ENCODE measurements around the gene NRXN2.

Gene NRXN2

DNA sequence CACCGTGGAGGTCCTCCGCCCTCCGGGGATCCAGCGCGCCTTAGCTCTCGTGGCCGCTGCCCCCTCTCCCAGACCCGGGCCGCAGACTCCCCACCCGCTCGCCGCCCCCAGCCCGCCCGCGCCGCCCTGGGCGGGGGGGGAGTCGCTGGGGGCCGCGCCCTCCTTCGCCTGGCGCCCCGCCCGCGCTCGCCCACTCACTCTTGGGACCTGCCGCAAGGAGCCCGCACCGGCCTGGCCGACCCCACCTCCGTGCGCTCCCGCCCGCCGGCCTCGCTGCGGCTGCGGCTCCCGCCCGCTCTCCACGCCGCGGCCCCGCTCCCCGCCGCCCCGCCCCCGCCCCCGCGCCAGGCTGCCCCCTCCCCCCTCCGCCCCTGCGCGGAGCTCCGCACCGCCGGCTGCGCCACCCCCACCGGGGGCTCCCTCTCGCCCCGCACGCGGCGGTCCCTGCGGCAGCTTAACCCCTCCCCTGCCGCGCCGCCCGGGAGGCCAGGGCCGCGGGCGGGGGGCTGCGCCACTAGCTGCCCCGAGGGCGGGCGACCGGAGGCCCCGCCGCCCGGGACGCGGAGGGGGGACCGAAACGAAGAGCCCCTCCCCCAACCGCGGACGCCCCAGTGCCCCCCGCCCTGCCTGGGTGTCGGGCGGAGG, 21.7 kb upstream of the NRXN2 start:
- Histone ChIP-seq H3F3A (ENCODE audit: low read depth) (peaks cover 4% of the 10 kb centered on the region), H3K27me3 (ENCODE audit: insufficient read depth, low read length, poor library complexity, severe bottlenecking) (no peaks in the 10 kb centered on the region), H3K4me1 (ENCODE audit: insufficient read depth, low read length, poor library complexity, severe bottlenecking) (peaks cover 52% of the 10 kb centered on the region), H3K79me2 (ENCODE audit: insufficient read depth, low read length) (peaks cover 34% of the 10 kb centered on the region), H3K9me3 (ENCODE audit: insufficient read depth, low read depth, low read length) (no peaks in the 10 kb centered on the region), H2AFZ (ENCODE audit: low read length) (no peak overlapping the region), H3K9ac (ENCODE audit: low read depth, low read length, poor library complexity, severe bottlenecking) (peak overlapping the region; percentile 99), H3K36me3 (ENCODE audit: insufficient read depth, low read length) (no peaks in the 10 kb centered on the region), H4K20me1 (ENCODE audit: insufficient read depth, low read length, poor library complexity, severe bottlenecking) (peaks cover 10% of the 10 kb centered on the region), H3K4me2 (ENCODE audit: low read depth, low read length, poor library complexity, severe bottlenecking) (peak overlapping the region; percentile 95), H3K4me3 (ENCODE audit: low read length, poor library complexity, severe bottlenecking) (peak overlapping the region; percentile 93), H3K9me2 (replicated peaks; ENCODE audit: low read depth, low read length) (no peaks in the 10 kb centered on the region)
- TF ChIP-seq, protein P1, sequence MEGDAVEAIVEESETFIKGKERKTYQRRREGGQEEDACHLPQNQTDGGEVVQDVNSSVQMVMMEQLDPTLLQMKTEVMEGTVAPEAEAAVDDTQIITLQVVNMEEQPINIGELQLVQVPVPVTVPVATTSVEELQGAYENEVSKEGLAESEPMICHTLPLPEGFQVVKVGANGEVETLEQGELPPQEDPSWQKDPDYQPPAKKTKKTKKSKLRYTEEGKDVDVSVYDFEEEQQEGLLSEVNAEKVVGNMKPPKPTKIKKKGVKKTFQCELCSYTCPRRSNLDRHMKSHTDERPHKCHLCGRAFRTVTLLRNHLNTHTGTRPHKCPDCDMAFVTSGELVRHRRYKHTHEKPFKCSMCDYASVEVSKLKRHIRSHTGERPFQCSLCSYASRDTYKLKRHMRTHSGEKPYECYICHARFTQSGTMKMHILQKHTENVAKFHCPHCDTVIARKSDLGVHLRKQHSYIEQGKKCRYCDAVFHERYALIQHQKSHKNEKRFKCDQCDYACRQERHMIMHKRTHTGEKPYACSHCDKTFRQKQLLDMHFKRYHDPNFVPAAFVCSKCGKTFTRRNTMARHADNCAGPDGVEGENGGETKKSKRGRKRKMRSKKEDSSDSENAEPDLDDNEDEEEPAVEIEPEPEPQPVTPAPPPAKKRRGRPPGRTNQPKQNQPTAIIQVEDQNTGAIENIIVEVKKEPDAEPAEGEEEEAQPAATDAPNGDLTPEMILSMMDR (conservative IDR thresholded peaks at IDR 0.05; ENCODE audit: low read length) = no peak
- no peak for TF ChIP-seq EZH2phosphoT487 (IDR thresholded peaks at IDR 0.05; ENCODE audit: borderline replicate concordance)

DNA sequence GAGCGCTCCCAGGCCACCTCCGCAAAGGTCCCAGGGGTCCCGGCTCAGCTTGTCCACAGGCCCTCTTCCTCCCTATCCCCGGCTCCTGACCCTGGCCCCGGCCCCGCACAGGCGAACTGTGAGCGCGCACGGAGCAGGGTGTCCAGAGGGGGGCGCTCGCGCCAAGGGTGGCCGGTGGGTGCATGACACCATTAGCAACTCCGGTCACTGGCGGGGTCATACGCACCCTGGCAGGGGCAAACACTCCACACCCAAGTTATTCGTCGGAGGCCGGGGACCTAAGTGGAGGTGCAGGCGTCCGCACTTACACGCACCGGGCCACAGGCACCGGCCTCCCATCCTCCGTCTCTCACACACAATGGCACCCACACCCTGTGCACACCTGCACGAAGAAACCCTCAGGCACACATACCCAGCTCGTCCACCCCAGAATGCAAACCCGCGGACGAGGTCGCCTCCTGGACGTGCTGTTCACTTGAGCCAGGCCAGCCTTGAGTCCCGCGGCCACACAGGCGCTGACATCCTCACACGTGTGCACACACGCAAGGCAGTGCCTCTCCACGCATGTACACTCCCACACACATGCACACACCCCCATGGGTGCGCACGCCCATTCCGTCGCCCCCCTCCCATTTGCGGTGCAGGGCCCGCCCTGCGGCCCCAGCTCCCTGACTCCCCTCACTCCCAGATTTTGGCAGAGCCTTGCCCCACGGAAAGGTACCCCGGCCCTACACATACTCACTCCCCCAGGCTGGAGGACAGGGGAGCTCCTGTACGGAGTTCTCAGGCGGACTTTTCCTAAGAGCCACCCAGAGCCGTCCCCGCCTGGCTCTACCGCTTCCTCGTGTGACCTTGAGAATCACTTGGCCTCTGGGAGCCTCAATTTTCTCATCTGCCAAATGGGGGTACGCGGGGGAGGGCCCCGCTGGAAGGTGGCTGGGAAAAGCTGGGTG, 20.9 kb upstream of the NRXN2 start, which contains the start of gene RASGRP2:
Gene RASGRP2 (minus strand): TSS at position 552 of the 953 bp plus-strand sequence. CDS start 1,276 bp downstream, outside the sequence.
- Histone ChIP-seq H2AFZ (ENCODE audit: low read length) (peak within 1 kb of the TSS; percentile 78), H3K36me3 (ENCODE audit: insufficient read depth, low read length) (no peaks in the 10 kb centered on the region; the same call in 1 of the 2 replicates), H3K4me2 (ENCODE audit: low read depth, low read length, poor library complexity, severe bottlenecking) (peak within 1 kb of the TSS; percentile 95), H3K27me3 (ENCODE audit: insufficient read depth, low read length, poor library complexity, severe bottlenecking) (no peaks in the 10 kb centered on the region), H3K4me1 (ENCODE audit: insufficient read depth, low read length, poor library complexity, severe bottlenecking) (peaks cover 52% of the 10 kb centered on the region), H3F3A (ENCODE audit: low read depth) (peaks cover 4% of the 10 kb centered on the region), H3K79me2 (ENCODE audit: insufficient read depth, low read length) (peaks cover 34% of the 10 kb centered on the region), H3K4me3 (ENCODE audit: low read length, poor library complexity, severe bottlenecking) (peak within 1 kb of the TSS; percentile 93), H3K9me3 (ENCODE audit: insufficient read depth, low read depth, low read length) (no peaks in the 10 kb centered on the region), H3K9me2 (replicated peaks; ENCODE audit: low read depth, low read length) (no peaks in the 10 kb centered on the region), H3K9ac (ENCODE audit: low read depth, low read length, poor library complexity, severe bottlenecking) (peak within 1 kb of the TSS; percentile 99), H4K20me1 (ENCODE audit: insufficient read depth, low read length, poor library complexity, severe bottlenecking) (peaks cover 10% of the 10 kb centered on the region)
- TF ChIP-seq EZH2phosphoT487 (IDR thresholded peaks at IDR 0.05; ENCODE audit: borderline replicate concordance) = no peak
- TF ChIP-seq, protein P1 (conservative IDR thresholded peaks at IDR 0.05; ENCODE audit: low read length) = peak; percentile 80

DNA sequence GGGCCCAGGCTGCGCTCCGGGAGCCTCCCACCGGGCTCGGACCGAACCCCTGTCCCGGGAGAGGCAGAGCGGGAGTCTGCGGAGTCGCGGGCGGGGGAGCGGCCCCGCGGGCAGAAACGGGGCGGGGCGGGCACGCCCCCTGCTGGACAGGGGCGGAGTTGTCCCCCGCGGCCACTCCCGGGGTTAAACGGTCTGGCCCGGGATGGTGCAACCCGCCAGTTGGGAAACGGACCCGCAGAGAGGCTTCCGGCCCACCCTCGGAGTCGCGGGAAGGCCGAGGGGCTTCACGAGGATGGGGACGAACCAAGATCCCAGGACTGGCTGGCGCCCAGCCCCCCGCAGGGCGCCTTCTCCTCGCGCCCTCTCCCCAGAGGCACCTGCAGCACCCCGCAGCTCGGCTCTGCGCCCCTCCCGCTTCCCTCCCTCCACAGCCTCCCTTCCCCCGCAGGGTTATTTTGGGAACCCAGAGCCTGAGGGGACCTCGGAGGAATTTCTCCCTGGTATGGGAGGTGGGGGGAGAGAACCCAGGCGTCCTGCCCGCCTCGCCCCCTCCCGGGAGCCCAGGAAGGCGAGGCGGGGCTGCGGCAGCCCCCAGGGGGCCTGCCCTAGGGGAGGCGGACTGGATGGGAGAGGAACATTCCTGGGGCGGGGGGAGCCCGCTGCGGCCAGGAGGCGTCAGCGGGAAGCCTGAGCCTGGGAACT, 20.0 kb upstream of the NRXN2 start:
- Histone ChIP-seq H3K4me3 (ENCODE audit: low read length, poor library complexity, severe bottlenecking) (peak overlapping the region; percentile 93), H3K9me3 (ENCODE audit: insufficient read depth, low read depth, low read length) (no peaks in the 10 kb centered on the region), H3K4me1 (ENCODE audit: insufficient read depth, low read length, poor library complexity, severe bottlenecking) (peaks cover 52% of the 10 kb centered on the region), H3K4me2 (ENCODE audit: low read depth, low read length, poor library complexity, severe bottlenecking) (peak overlapping the region; percentile 78), H3K9me2 (replicated peaks; ENCODE audit: low read depth, low read length) (no peaks in the 10 kb centered on the region), H2AFZ (ENCODE audit: low read length) (peak overlapping the region; percentile 78), H3F3A (ENCODE audit: low read depth) (peaks cover 4% of the 10 kb centered on the region), H3K79me2 (ENCODE audit: insufficient read depth, low read length) (peaks cover 34% of the 10 kb centered on the region), H3K27me3 (ENCODE audit: insufficient read depth, low read length, poor library complexity, severe bottlenecking) (no peaks in the 10 kb centered on the region), H3K36me3 (ENCODE audit: insufficient read depth, low read length) (no peaks in the 10 kb centered on the region; the same call in 1 of the 2 replicates), H4K20me1 (ENCODE audit: insufficient read depth, low read length, poor library complexity, severe bottlenecking) (peaks cover 10% of the 10 kb centered on the region), H3K9ac (ENCODE audit: low read depth, low read length, poor library complexity, severe bottlenecking) (peak overlapping the region; percentile 79)
- TF ChIP-seq, protein P1 (conservative IDR thresholded peaks at IDR 0.05; ENCODE audit: low read length) = peak; percentile 64
- no peak for TF ChIP-seq EZH2phosphoT487 (IDR thresholded peaks at IDR 0.05; ENCODE audit: borderline replicate concordance)

Data from Loucy (cell line).